Right renal pelvis (tissue), 4 donors: ENCODE results near the gene TFAP2D. TPM values are rescaled to one million over a fixed set of nuclear protein-coding genes. Genes with fewer than 3 reads are reported as not detected.

Experiments
- DNase-seq, 4 donors: peaks; one replicate each; pipeline ENCODE4 v3.0.0-alpha.2; 2013; ENCODE audit warnings: low read depth in 4 of 4, low spot score in 3 of 4, missing footprints in 1 of 4
- polyA plus RNA-seq, 4 donors: library from polyadenylated mRNA; unstranded; fragments of 120-200 nt; gene quantifications; one replicate each; pipeline ENCODE4 v1.2.1, GENCODE V29; 2013; ENCODE audit not compliant: insufficient read length in 4 of 4

TFAP2D gene
- polyA plus RNA-seq, 4 donors = not detected

GRCh38 chr6:50816947-50817645, 103.8 kb downstream of the TFAP2D start:
- DNase-seq = no peak

GRCh38 chr6:50817646-50817950, 104.3 kb downstream of the TFAP2D start:
- DNase-seq = no peak

GRCh38 chr6:50818020-50818419, 104.7 kb downstream of the TFAP2D start:
- DNase-seq = no peak

- no peak for DNase-seq
Measured at GRCh38 chr6:50818673-50819072, 105.3 kb downstream of the TFAP2D start, which contains the start of gene TFAP2B. TFAP2B (plus strand) TSS chr6:50818871; CDS start chr6:50818892, 21 bp downstream.

GRCh38 chr6:50819466-50819903, 106.2 kb downstream of the TFAP2D start:
- no peak for DNase-seq

- no peak for DNase-seq
Measured at GRCh38 chr6:50819904-50820868, 106.9 kb downstream of the TFAP2D start.

- DNase-seq = no peak
Measured at GRCh38 chr6:50820869-50821264, 107.5 kb downstream of the TFAP2D start.

GRCh38 chr6:50821441-50822077, 108.2 kb downstream of the TFAP2D start:
- no peak for DNase-seq

GRCh38 chr6:50822078-50822476, 108.8 kb downstream of the TFAP2D start:
- DNase-seq = no peak

Other genes with a start within 250 kb of the TFAP2D start
- gene TFAP2B, start 105.3 kb downstream of the TFAP2D start, polyA plus RNA-seq = 10 to 100 TPM; 13.2 to 16.6 (median 14.4) TPM